GM23338 (cell line): Measurements from ENCODE around the gene EXOC6B. TPM values are rescaled to one million over a fixed set of nuclear protein-coding genes. Genes with fewer than 3 reads are reported as not detected.

Source experiments
- CREB1 ChIP-seq: fragments of 250-450 bp; sonication (Bioruptor Pico); IDR thresholded peaks from 2 replicates; pipeline ENCODE4 v1.5.0; 2020; ENCODE audit warnings: low read depth, mild to moderate bottlenecking, moderate library complexity
- CTCF ChIP-seq, 2 experiments: fragments of 200-600 bp in 1 of 2; sonication (generic) in 1 of 2; conservative IDR thresholded peaks; 2 replicates each; pipeline versions ENCODE4 v1.5.1 to v1.6.1; 2016 to 2017; ENCODE audit warnings: antibody characterized with exemption in 2 of 2, low read depth in 2 of 2, mild to moderate bottlenecking in 2 of 2, moderate library complexity in 1 of 2
- ETS1 ChIP-seq: IDR thresholded peaks from 2 replicates; pipeline ENCODE4 v1.6.1; 2016; ENCODE audit warnings: antibody characterized with exemption
- EZH2phosphoT487 ChIP-seq: fragments of 200-600 bp; sonication (generic); IDR thresholded peaks from one replicate; pipeline ENCODE4 v1.8.1; 2018; ENCODE audit warnings: antibody characterized with exemption; ENCODE audit not compliant: unreplicated experiment
- JUNB ChIP-seq: IDR thresholded peaks from one replicate; pipeline ENCODE4 v1.6.1; 2016; ENCODE audit warnings: antibody characterized with exemption; ENCODE audit not compliant: unreplicated experiment
- NANOG ChIP-seq: IDR thresholded peaks from 2 replicates; pipeline ENCODE4 v1.6.1; 2016; ENCODE audit warnings: antibody characterized with exemption, borderline replicate concordance
- POLR2AphosphoS5 ChIP-seq: IDR thresholded peaks from 2 replicates; pipeline ENCODE4 v1.6.1; 2016; ENCODE audit warnings: antibody characterized with exemption, low read depth
- STAT1 ChIP-seq: IDR thresholded peaks from one replicate; pipeline ENCODE4 v1.6.1; 2016; ENCODE audit warnings: antibody characterized with exemption; ENCODE audit not compliant: unreplicated experiment
- ZNF331 ChIP-seq: fragments of 250-450 bp; sonication (Bioruptor Pico); IDR thresholded peaks from 2 replicates; pipeline ENCODE4 v1.5.0; 2020; ENCODE audit warnings: low read depth, mild to moderate bottlenecking, moderate library complexity
- polyA plus RNA-seq: library from polyadenylated mRNA; unstranded; fragments of >200 nt; fragmentation: Nextera tagmentation; extraction: Ambion mirVana; gene quantifications from 2 replicates; pipeline ENCODE4 v1.2.1, GENCODE V29; 2016
- total RNA-seq: library from RNA; depleted of rRNA; stranded (reverse); fragments of >200 nt; shearing (Covaris generic); gene quantifications from 2 replicates; pipeline ENCODE4 v1.2.3, GENCODE V29; 2014
- TF ChIP-seq, protein P1 (sequence below): fragments of 250-450 bp; sonication (Bioruptor Pico); IDR thresholded peaks from 2 replicates; pipeline ENCODE4 v1.5.0; 2020; ENCODE audit warnings: mild to moderate bottlenecking, moderate library complexity
- TF ChIP-seq, protein P2 (sequence below): IDR thresholded peaks from one replicate; pipeline ENCODE4 v1.6.1; 2018; ENCODE audit warnings: antibody characterized with exemption; ENCODE audit not compliant: unreplicated experiment

The EXOC6B gene
- total and polyA plus RNA-seq, 2 experiments from 2014 or later: 7.2 to 45.9 TPM

GRCh38 chr2:72332720-72333119, 493.1 kb downstream of the EXOC6B start (continued):
- TF ChIP-seq, protein P1, sequence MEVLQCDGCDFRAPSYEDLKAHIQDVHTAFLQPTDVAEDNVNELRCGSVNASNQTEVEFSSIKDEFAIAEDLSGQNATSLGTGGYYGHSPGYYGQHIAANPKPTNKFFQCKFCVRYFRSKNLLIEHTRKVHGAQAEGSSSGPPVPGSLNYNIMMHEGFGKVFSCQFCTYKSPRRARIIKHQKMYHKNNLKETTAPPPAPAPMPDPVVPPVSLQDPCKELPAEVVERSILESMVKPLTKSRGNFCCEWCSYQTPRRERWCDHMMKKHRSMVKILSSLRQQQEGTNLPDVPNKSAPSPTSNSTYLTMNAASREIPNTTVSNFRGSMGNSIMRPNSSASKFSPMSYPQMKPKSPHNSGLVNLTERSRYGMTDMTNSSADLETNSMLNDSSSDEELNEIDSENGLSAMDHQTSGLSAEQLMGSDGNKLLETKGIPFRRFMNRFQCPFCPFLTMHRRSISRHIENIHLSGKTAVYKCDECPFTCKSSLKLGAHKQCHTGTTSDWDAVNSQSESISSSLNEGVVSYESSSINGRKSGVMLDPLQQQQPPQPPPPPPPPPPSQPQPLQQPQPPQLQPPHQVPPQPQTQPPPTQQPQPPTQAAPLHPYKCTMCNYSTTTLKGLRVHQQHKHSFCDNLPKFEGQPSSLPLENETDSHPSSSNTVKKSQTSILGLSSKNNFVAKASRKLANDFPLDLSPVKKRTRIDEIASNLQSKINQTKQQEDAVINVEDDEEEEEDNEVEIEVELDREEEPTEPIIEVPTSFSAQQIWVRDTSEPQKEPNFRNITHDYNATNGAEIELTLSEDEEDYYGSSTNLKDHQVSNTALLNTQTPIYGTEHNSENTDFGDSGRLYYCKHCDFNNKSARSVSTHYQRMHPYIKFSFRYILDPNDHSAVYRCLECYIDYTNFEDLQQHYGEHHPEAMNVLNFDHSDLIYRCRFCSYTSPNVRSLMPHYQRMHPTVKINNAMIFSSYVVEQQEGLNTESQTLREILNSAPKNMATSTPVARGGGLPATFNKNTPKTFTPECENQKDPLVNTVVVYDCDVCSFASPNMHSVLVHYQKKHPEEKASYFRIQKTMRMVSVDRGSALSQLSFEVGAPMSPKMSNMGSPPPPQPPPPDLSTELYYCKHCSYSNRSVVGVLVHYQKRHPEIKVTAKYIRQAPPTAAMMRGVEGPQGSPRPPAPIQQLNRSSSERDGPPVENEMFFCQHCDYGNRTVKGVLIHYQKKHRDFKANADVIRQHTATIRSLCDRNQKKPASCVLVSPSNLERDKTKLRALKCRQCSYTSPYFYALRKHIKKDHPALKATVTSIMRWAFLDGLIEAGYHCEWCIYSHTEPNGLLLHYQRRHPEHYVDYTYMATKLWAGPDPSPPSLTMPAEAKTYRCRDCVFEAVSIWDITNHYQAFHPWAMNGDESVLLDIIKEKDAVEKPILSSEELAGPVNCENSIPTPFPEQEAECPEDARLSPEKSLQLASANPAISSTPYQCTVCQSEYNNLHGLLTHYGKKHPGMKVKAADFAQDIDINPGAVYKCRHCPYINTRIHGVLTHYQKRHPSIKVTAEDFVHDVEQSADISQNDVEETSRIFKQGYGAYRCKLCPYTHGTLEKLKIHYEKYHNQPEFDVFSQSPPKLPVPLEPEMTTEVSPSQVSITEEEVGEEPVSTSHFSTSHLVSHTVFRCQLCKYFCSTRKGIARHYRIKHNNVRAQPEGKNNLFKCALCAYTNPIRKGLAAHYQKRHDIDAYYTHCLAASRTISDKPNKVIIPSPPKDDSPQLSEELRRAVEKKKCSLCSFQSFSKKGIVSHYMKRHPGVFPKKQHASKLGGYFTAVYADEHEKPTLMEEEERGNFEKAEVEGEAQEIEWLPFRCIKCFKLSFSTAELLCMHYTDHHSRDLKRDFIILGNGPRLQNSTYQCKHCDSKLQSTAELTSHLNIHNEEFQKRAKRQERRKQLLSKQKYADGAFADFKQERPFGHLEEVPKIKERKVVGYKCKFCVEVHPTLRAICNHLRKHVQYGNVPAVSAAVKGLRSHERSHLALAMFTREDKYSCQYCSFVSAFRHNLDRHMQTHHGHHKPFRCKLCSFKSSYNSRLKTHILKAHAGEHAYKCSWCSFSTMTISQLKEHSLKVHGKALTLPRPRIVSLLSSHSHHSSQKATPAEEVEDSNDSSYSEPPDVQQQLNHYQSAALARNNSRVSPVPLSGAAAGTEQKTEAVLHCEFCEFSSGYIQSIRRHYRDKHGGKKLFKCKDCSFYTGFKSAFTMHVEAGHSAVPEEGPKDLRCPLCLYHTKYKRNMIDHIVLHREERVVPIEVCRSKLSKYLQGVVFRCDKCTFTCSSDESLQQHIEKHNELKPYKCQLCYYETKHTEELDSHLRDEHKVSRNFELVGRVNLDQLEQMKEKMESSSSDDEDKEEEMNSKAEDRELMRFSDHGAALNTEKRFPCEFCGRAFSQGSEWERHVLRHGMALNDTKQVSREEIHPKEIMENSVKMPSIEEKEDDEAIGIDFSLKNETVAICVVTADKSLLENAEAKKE (CRISPR knock-in tag): no peak
- no peak for TF ChIP-seq CTCF (conservative IDR thresholded peaks at IDR 0.05; ENCODE audit: low read depth in 2 of 2)
- no peak for TF ChIP-seq POLR2AphosphoS5
- TF ChIP-seq ETS1: no peak
- TF ChIP-seq ZNF331: no peak
- TF ChIP-seq, protein P2, sequence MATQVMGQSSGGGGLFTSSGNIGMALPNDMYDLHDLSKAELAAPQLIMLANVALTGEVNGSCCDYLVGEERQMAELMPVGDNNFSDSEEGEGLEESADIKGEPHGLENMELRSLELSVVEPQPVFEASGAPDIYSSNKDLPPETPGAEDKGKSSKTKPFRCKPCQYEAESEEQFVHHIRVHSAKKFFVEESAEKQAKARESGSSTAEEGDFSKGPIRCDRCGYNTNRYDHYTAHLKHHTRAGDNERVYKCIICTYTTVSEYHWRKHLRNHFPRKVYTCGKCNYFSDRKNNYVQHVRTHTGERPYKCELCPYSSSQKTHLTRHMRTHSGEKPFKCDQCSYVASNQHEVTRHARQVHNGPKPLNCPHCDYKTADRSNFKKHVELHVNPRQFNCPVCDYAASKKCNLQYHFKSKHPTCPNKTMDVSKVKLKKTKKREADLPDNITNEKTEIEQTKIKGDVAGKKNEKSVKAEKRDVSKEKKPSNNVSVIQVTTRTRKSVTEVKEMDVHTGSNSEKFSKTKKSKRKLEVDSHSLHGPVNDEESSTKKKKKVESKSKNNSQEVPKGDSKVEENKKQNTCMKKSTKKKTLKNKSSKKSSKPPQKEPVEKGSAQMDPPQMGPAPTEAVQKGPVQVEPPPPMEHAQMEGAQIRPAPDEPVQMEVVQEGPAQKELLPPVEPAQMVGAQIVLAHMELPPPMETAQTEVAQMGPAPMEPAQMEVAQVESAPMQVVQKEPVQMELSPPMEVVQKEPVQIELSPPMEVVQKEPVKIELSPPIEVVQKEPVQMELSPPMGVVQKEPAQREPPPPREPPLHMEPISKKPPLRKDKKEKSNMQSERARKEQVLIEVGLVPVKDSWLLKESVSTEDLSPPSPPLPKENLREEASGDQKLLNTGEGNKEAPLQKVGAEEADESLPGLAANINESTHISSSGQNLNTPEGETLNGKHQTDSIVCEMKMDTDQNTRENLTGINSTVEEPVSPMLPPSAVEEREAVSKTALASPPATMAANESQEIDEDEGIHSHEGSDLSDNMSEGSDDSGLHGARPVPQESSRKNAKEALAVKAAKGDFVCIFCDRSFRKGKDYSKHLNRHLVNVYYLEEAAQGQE: no peak
- TF ChIP-seq EZH2phosphoT487: no peak
- TF ChIP-seq JUNB: no peak
- no peak for TF ChIP-seq STAT1
- no peak for TF ChIP-seq NANOG
- no peak for TF ChIP-seq CREB1 (CRISPR knock-in tag)
